DND-41 (cell line): ENCODE results near the gene EDDM13.

Experiments
- ATAC-seq: fragments of 200-7000 bp; cut with Tn5 transposase; 3 replicates; pipeline ENCODE4 v1.9.1; 2021; ENCODE audit warnings: low read depth; ENCODE audit not compliant: insufficient read depth
- DNase-seq: peaks from one replicate; pipeline ENCODE4 v3.0.0-alpha.2; 2020
- H2AFZ ChIP-seq: 2 replicates; pipeline ENCODE4 v1.6.0; 2012; ENCODE audit warnings: low read depth, low read length
- H3K27ac ChIP-seq: 2 replicates; pipeline ENCODE4 v1.5.1; 2012; ENCODE audit warnings: low read length, inconsistent platforms
- H3K27me3 ChIP-seq: fragments of 200-600 bp; sonication (generic); 2 replicates; pipeline ENCODE4 v1.6.0; 2012; ENCODE audit warnings: low read length, mild to moderate bottlenecking, inconsistent platforms; ENCODE audit not compliant: insufficient read depth, poor library complexity
- H3K36me3 ChIP-seq: 2 replicates; pipeline ENCODE4 v1.5.1; 2012; ENCODE audit warnings: low read length, inconsistent platforms; ENCODE audit not compliant: insufficient read depth
- H3K4me1 ChIP-seq: 2 replicates; pipeline ENCODE4 v1.5.1; 2012; ENCODE audit warnings: mild to moderate bottlenecking, low read length; ENCODE audit not compliant: insufficient read depth
- H3K4me2 ChIP-seq: 2 replicates; pipeline ENCODE4 v1.6.0; 2012; ENCODE audit warnings: mild to moderate bottlenecking, moderate library complexity, low read length, inconsistent platforms; ENCODE audit not compliant: insufficient read depth
- H3K4me3 ChIP-seq, 2 experiments: fragments of 200-600 bp in 1 of 2; shearing (Covaris generic) in 1 of 2; 2 replicates each; pipeline ENCODE4 v1.5.1; 2012 to 2016; ENCODE audit warnings: inconsistent platforms in 2 of 2, low read length in 2 of 2, mild to moderate bottlenecking in 2 of 2, low read depth in 1 of 2, moderate library complexity in 1 of 2
- H3K79me2 ChIP-seq: 2 replicates; pipeline ENCODE4 v1.6.0; 2012; ENCODE audit warnings: low read length, inconsistent platforms; ENCODE audit not compliant: insufficient read depth
- H3K9ac ChIP-seq: 2 replicates; pipeline ENCODE4 v1.6.0; 2012; ENCODE audit warnings: low read depth, mild to moderate bottlenecking, inconsistent platforms, low read length, moderate library complexity
- H3K9me3 ChIP-seq: 2 replicates; pipeline ENCODE4 v1.5.1; 2012; ENCODE audit warnings: low read length, moderate library complexity, mild to moderate bottlenecking, inconsistent platforms; ENCODE audit not compliant: insufficient read depth, severe bottlenecking
- H4K20me1 ChIP-seq: 2 replicates; pipeline ENCODE4 v1.6.0; 2012; ENCODE audit warnings: low read length; ENCODE audit not compliant: insufficient read depth
- CTCF ChIP-seq: IDR thresholded peaks from 2 replicates; pipeline ENCODE4 v1.5.1; 2012; ENCODE audit warnings: borderline replicate concordance, low read length, moderate library complexity, mild to moderate bottlenecking; ENCODE audit not compliant: poor library complexity, severe bottlenecking; ENCODE audit errors: extremely low read depth
- EZH2 ChIP-seq: IDR thresholded peaks from 3 replicates; pipeline ENCODE4 v1.6.1; 2012; ENCODE audit warnings: borderline replicate concordance, low read depth, mild to moderate bottlenecking, moderate library complexity, low read length, inconsistent platforms; ENCODE audit not compliant: severe bottlenecking

EDDM13 gene

GRCh38 chr19:56314381-56315076 is 42.0 kb downstream of the EDDM13 start, which contains the start of gene ZSCAN5A:
Gene ZSCAN5A (minus strand): TSS chr19:56314839. CDS start chr19:56225046, 89,793 bp downstream.
- peaks cover 8% of the 10 kb centered on the region; the same call in 1 of the 2 replicates for H3K79me2 ChIP-seq
- peaks cover 7% of the 10 kb centered on the region for H3K36me3 ChIP-seq
- H3K27me3 ChIP-seq = no peaks in the 10 kb centered on the region
- peak within 1 kb of the TSS; percentile 94 for H3K4me2 ChIP-seq
- DNase-seq (peak; percentile 96), ATAC-seq (peak; percentile 83)
- H2AFZ ChIP-seq = peak within 1 kb of the TSS; percentile 96
- no peak for TF ChIP-seq EZH2
- TF ChIP-seq CTCF = no peak
- peaks cover 30% of the 10 kb centered on the region for H3K4me1 ChIP-seq
- peak within 1 kb of the TSS; percentile 64 for H3K9ac ChIP-seq
- peak within 1 kb of the TSS; percentile 49 to 86 for H3K4me3 ChIP-seq
- H4K20me1 ChIP-seq = no peaks in the 10 kb centered on the region
- H3K27ac ChIP-seq = peak within 1 kb of the TSS; percentile 99
- H3K9me3 ChIP-seq = no peaks in the 10 kb centered on the region

- Histone ChIP-seq H3K27me3 (no peaks in the 10 kb centered on the region), H2AFZ (peak overlapping the region; percentile 96), H3K36me3 (peaks cover 7% of the 10 kb centered on the region; the same call in 1 of the 2 replicates), H4K20me1 (no peaks in the 10 kb centered on the region), H3K9ac (peak overlapping the region; percentile 64), H3K27ac (peak overlapping the region; percentile 99), H3K9me3 (no peaks in the 10 kb centered on the region), H3K79me2 (peaks cover 8% of the 10 kb centered on the region; the same call in 1 of the 2 replicates), H3K4me2 (peak overlapping the region; percentile 94), H3K4me3 (peak overlapping the region; percentile 49 to 86; a peak in 3 of 4 replicates), H3K4me1 (peaks cover 30% of the 10 kb centered on the region)
- DNase-seq = peak; percentile 96
- ATAC-seq = peak; percentile 90
- TF ChIP-seq CTCF (no peak), EZH2 (no peak)
Measured at GRCh38 chr19:56315077-56315828, 42.7 kb downstream of the EDDM13 start.

GRCh38 chr19:56316728-56317127 is 44.2 kb downstream of the EDDM13 start:
- H3K27ac ChIP-seq = no peak overlapping the region
- H2AFZ ChIP-seq = no peak overlapping the region
- H3K9ac ChIP-seq = no peak overlapping the region
- TF ChIP-seq CTCF (no peak), EZH2 (no peak)
- H3K9me3 ChIP-seq = no peaks in the 10 kb centered on the region
- H3K4me3 ChIP-seq = no peak overlapping the region
- peaks cover 8% of the 10 kb centered on the region; the same call in 1 of the 2 replicates for H3K79me2 ChIP-seq
- ATAC-seq (no peak), DNase-seq (no peak)
- H3K27me3 ChIP-seq = no peaks in the 10 kb centered on the region
- no peak overlapping the region for H3K4me2 ChIP-seq
- no peaks in the 10 kb centered on the region for H4K20me1 ChIP-seq
- H3K4me1 ChIP-seq = peaks cover 30% of the 10 kb centered on the region
- peaks cover 7% of the 10 kb centered on the region; the same call in 1 of the 2 replicates for H3K36me3 ChIP-seq
